AG10803 (cell line): Measurements from ENCODE around the gene CLBA1.

Source experiments
- DNase-seq: peaks from one replicate; pipeline ENCODE4 v3.0.0; 2010; ENCODE audit warnings: low read depth
- H3K4me3 ChIP-seq: 2 replicates; pipeline ENCODE4 v1.5.1; 2011; ENCODE audit warnings: mild to moderate bottlenecking, low read length, control low read depth
- CTCF ChIP-seq: conservative IDR thresholded peaks from 2 replicates; pipeline ENCODE4 v1.5.1; 2011; ENCODE audit warnings: mild to moderate bottlenecking, low read length, control low read depth, inconsistent platforms

Gene CLBA1

GRCh38 chr14:105015242-105015641, 29.7 kb downstream of the CLBA1 start:
- no peak overlapping the region for H3K4me3 ChIP-seq
- DNase-seq = no peak
- no peak for TF ChIP-seq CTCF

GRCh38 chr14:105015905-105016304, 30.3 kb downstream of the CLBA1 start:
- no peak overlapping the region for H3K4me3 ChIP-seq

GRCh38 chr14:105018414-105018813, 32.8 kb downstream of the CLBA1 start:
- TF ChIP-seq CTCF = no peak
- no peak for DNase-seq
- H3K4me3 ChIP-seq = no peak overlapping the region

More at GRCh38 chr14:105015905-105016304, 30.3 kb downstream of the CLBA1 start:
- no peak for DNase-seq
- TF ChIP-seq CTCF = no peak

GRCh38 chr14:105019861-105020814, 34.5 kb downstream of the CLBA1 start:
- peak; percentile 20 for DNase-seq
- TF ChIP-seq CTCF = no peak; the same call in 1 of the 2 replicates

GRCh38 chr14:105020815-105021655, 35.4 kb downstream of the CLBA1 start, which contains the start of gene CDCA4:
Gene CDCA4, minus strand, starts transcription at chr14:105021083. Its CDS starts 9,154 bp downstream, at chr14:105011929.
- peak within 1 kb of the TSS; percentile 83 for H3K4me3 ChIP-seq
- no peak for TF ChIP-seq CTCF
- DNase-seq = peak; percentile 93

More at GRCh38 chr14:105019861-105020814, 34.5 kb downstream of the CLBA1 start:
- peak overlapping the region; percentile 79 for H3K4me3 ChIP-seq

GRCh38 chr14:105021656-105022275, 36.2 kb downstream of the CLBA1 start:
- TF ChIP-seq CTCF = no peak
- H3K4me3 ChIP-seq = peak overlapping the region; percentile 83
- peak; percentile 30 for DNase-seq
